Epithelial cell of proximal tubule (primary cell): Measurements from ENCODE around the gene ADGRB2. TPM values are rescaled to one million over a fixed set of nuclear protein-coding genes. Genes with fewer than 3 reads are reported as not detected.

Experiments used
- DNase-seq: peaks from one replicate; pipeline ENCODE4 v3.0.0-alpha.2; 2011; ENCODE audit warnings: low read depth
- H3K4me3 ChIP-seq: 2 replicates; pipeline ENCODE4 v1.5.1; 2011; ENCODE audit warnings: low read depth, mild to moderate bottlenecking, low read length
- total RNA-seq: library from RNA; depleted of rRNA; stranded (reverse); fragments of >200 nt; gene quantifications from 2 replicates; pipeline ENCODE4 v1.2.3, GENCODE V29; 2015
- TF ChIP-seq, protein P1 (sequence below): conservative IDR thresholded peaks from 2 replicates; pipeline ENCODE4 v1.5.1; 2012; ENCODE audit warnings: low read depth, mild to moderate bottlenecking, low read length

ADGRB2 gene
- total RNA-seq, 1 donor from 2014 or later = 1.2 TPM

DNA sequence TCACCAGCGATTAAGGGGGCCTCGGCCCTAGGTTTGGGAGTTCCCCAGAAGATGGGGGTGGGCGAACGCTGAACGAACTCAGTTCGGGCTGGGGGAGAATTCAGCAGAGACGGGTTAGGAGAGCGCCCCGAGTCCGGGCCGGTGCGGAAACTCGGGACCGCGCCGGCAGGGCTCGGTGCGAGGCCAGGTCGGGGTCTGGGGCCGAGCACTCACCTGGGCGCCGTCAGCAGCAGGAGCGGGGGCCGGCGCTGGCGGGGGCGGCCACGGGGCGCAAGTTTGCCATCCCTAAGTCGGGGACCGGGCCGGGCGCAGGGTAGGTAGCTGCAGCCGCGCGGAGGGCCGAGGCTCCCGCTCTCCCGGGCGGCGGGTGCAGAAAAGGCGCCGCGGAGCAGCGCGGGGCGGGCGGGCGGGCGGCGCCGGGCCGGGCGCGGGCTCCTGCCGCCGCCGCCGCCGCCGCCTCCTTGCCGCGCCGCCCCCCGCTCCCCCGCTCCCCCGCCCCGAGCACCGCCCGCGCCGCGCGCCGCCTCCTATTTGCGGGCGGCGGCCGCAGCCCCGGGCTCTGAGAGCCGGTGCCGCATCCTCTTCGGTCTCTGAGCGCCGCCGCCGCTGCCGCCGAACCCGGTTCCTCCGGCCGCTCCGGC lies 349 bp downstream of the ADGRB2 start:
- no peak for DNase-seq
- H3K4me3 ChIP-seq = peak overlapping the region; percentile 40
- TF ChIP-seq, protein P1, sequence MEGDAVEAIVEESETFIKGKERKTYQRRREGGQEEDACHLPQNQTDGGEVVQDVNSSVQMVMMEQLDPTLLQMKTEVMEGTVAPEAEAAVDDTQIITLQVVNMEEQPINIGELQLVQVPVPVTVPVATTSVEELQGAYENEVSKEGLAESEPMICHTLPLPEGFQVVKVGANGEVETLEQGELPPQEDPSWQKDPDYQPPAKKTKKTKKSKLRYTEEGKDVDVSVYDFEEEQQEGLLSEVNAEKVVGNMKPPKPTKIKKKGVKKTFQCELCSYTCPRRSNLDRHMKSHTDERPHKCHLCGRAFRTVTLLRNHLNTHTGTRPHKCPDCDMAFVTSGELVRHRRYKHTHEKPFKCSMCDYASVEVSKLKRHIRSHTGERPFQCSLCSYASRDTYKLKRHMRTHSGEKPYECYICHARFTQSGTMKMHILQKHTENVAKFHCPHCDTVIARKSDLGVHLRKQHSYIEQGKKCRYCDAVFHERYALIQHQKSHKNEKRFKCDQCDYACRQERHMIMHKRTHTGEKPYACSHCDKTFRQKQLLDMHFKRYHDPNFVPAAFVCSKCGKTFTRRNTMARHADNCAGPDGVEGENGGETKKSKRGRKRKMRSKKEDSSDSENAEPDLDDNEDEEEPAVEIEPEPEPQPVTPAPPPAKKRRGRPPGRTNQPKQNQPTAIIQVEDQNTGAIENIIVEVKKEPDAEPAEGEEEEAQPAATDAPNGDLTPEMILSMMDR = no peak

- TF ChIP-seq, protein P1 = peak; percentile 56
- DNase-seq = no peak
- H3K4me3 ChIP-seq = peak overlapping the region; percentile 40
Observed at GRCh38 chr1:31762726-31763670, 1.1 kb downstream of the ADGRB2 start.

DNA sequence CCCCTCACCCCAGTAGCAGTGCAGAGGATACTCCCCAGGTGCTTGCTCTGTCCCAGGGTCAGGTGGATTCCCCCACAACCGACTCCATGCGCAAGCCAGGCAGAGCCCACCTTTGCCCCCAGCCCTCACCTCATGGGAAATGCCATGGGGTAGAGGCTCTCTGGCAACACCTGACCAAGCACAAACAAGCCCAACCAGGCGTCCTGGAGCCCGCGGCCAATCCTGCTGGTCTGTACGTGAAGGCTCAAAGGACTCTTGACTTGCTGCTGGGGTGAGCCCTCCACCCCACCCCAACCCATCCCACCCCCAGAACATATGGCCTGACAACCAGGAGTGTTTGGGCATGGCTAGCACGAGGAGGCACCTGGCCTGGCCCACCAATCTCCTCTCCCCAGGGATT lies 1.8 kb downstream of the ADGRB2 start:
- H3K4me3 ChIP-seq = no peak overlapping the region
- TF ChIP-seq, protein P1 = no peak

DNA sequence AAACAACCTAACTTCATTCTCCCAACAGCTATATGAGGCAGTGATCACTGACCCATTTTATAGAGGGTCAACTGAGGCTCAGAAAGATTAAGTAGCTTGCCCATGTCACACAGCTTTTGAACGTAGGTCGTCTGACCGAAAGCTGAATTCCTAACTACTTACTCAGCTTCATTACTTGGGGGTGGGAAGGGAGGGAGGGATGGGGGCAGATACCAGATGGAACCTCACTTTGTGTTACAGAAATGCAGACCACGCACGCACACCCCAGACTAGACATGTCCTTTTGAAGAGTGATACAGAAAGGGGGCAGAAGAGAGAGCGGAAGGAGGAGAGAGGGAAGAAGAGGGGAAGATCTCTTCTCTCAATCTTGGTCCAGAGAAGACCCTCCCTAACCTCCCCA lies 2.3 kb downstream of the ADGRB2 start:
- H3K4me3 ChIP-seq = no peak overlapping the region
- DNase-seq = no peak
- TF ChIP-seq, protein P1 = no peak

More for the DNA sequence above, 1.8 kb downstream of the ADGRB2 start:
- DNase-seq = no peak

- peak overlapping the region; percentile 50 for H3K4me3 ChIP-seq
- TF ChIP-seq, protein P1 = no peak
- DNase-seq = no peak
Observed at GRCh38 chr1:31760471-31761470, 3.4 kb downstream of the ADGRB2 start.

- TF ChIP-seq, protein P1 = no peak
- no peak for DNase-seq
- H3K4me3 ChIP-seq = no peak overlapping the region
Observed at GRCh38 chr1:31759298-31760023, 4.7 kb downstream of the ADGRB2 start.
